Tibial artery (tissue), 4 donors: ENCODE results near the gene MEX3D.

Source experiments
- DNase-seq, 2 donors: peaks; one replicate each; pipeline ENCODE4 v3.0.0-alpha.2; 2019
- H3K27ac ChIP-seq, 2 donors: fragments of 200-600 bp; sonication (generic) in 1 of 2; 1 replicate in 1 of 2; 2 replicates in 1 of 2; pipeline ENCODE4 v1.5.1; 2018 to 2019; ENCODE audit warnings: mild to moderate bottlenecking in 1 of 2
- H3K27me3 ChIP-seq, 2 donors: fragments of 200-600 bp; sonication (generic) in 1 of 2; one replicate each; pipeline versions ENCODE4 v1.5.1 to v1.6.0; 2016 to 2019
- H3K36me3 ChIP-seq, 3 donors: fragments of 200-600 bp; sonication (generic) in 2 of 3; one replicate each; pipeline ENCODE4 v1.5.1; 2016 to 2019; ENCODE audit warnings: mild to moderate bottlenecking in 2 of 3
- H3K4me1 ChIP-seq, 4 donors: fragments of 200-600 bp; sonication (generic) in 2 of 4; 1 replicate in 3 of 4; 2 replicates in 1 of 4; pipeline ENCODE4 v1.5.1; 2016 to 2019
- H3K4me3 ChIP-seq, 2 donors: fragments of 200-600 bp; sonication (generic) in 1 of 2; 1 replicate in 1 of 2; 2 replicates in 1 of 2; pipeline ENCODE4 v1.5.1; 2018 to 2019; ENCODE audit warnings: mild to moderate bottlenecking in 2 of 2
- H3K9me3 ChIP-seq, 3 donors: fragments of 200-600 bp; sonication (generic) in 1 of 3; one replicate each; pipeline ENCODE4 v1.5.1; 2016 to 2019
- CTCF ChIP-seq, 2 experiments: fragments of 200-600 bp in 1 of 2; fragments of 450-650 bp in 1 of 2; IDR thresholded peaks; one replicate each; pipeline ENCODE4 v1.5.1; 2017 to 2019; ENCODE audit warnings: antibody characterized with exemption in 2 of 2, mild to moderate bottlenecking in 1 of 2, moderate library complexity in 1 of 2
- intact Hi-C: fragments of 100-400 bp; cut with DNase I; formaldehyde crosslinking; loops from one replicate; pipeline ENCODE4 v1.15.0; 2023; ENCODE audit warnings: low total_unique reads

Gene MEX3D

DNA sequence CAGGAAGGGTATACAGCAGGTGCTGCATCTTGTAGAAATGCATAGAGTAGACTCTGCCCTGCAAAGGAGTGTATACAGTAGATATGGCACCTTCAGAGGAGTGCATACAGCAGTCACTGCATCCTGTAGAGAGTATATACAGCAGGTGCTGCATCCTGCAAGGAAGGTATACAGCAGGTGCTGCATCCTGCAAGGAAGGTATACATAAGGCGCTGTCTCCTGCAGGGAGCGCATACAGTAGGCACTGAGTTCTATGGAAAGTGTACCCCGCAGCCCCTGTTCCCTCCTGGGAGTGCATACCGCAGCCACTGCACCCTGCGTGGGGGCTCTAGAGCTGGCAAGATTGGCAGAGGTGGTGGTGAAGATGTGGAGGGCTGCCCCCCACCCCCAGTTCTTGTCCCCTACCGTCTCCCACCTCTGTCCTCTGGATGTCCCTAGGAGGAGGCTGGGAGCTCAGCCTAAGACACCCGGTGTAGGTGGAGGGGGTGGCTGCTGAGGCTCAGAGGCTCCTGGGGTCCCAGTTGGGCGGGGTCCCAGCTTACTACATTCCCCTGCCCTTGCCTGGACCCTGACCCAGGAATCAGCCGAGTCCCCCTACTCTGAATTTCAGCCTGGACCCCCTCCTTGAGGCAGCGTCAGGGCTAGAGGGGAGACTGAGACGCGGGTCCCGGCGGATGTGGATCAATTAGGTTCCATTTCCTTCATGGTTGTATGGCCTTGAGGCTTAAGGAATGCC lies 53.0 kb downstream of the MEX3D start:
- Histone ChIP-seq H3K4me1 (peaks cover 0 to 27% (median 11%) of the 10 kb centered on the region in 4 donors), H3K36me3 (no peaks in the 10 kb centered on the region), H3K27me3 (peaks cover 0 to 76% of the 10 kb centered on the region in 2 donors), H3K4me3 (no peak overlapping the region), H3K27ac (no peak overlapping the region), H3K9me3 (no peaks in the 10 kb centered on the region)
- no peak for TF ChIP-seq CTCF (IDR thresholded peaks at IDR 0.05)
- no peak for DNase-seq
- intact Hi-C loops, result no loop called here

- no peak for DNase-seq
- Histone ChIP-seq H3K36me3 (no peaks in the 10 kb centered on the region), H3K4me1 (peaks cover 0 to 27% (median 11%) of the 10 kb centered on the region in 4 donors), H3K9me3 (no peaks in the 10 kb centered on the region), H3K27me3 (peaks cover 0 to 71% of the 10 kb centered on the region in 2 donors), H3K4me3 (no peak overlapping the region), H3K27ac (no peak overlapping the region)
- no peak for TF ChIP-seq CTCF (IDR thresholded peaks at IDR 0.05)
- intact Hi-C loops, result no loop called here
Observed at GRCh38 chr19:1514295-1514661, 53.8 kb downstream of the MEX3D start.

DNA sequence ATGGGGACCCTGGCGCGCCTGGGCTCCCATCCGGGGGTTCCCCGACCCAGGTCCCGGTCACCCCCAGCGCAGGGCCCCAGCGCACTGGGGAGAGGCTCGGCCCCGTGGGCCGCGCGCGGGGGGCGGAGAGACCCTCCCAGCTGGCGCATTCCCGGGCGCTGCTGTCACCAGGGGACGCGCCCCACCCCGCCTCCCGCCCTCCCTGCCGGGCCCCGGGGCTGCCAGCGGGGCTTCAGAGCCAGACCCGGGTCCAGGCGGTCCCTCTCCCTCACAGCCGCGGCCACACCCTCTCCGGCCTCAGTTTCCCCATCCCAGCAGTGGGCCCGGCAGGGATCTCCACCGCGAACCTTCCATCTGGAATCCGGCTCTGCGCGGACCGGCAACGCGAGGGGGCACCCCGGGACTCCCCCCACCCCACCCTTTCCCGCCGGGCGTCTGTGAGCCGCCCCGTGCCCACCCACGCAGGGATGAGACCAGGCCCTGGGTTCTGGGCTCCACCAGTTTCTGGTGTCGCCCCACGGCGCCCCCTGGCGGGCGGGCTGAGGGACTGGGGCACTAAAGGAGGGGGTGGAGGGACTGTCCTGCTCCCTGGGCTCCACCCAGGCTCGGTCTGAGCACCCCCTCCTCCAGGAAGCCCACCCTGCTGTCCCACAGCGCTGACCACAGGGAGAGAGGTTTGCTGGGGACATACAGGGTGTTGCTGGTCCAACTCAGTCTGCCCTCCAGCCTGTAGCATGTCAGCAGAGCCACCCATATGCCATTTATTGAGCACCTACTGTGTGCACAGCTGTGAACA lies 54.4 kb downstream of the MEX3D start:
- Histone ChIP-seq H3K4me1 (peaks cover 0 to 27% (median 11%) of the 10 kb centered on the region in 4 donors), H3K9me3 (peaks cover 0 to 2% (median 0%) of the 10 kb centered on the region in 3 donors), H3K27ac (peak overlapping the region; percentile 15 to 51), H3K27me3 (peaks cover 0 to 67% of the 10 kb centered on the region in 2 donors), H3K36me3 (no peaks in the 10 kb centered on the region), H3K4me3 (peak overlapping the region; percentile 44 to 59)
- no peak for DNase-seq
- peak; percentile 30 to 48 for TF ChIP-seq CTCF (IDR thresholded peaks at IDR 0.05)
- intact Hi-C loops, result no loop called here

GRCh38 chr19:1512671-1513498 lies 55.2 kb downstream of the MEX3D start, which contains the start of gene ADAMTSL5:
Gene ADAMTSL5 (minus strand): TSS chr19:1513019. CDS start chr19:1510943, 2,076 bp downstream.
- H3K4me3 ChIP-seq, result peak within 1 kb of the TSS; percentile 44 to 59
- DNase-seq, result no peak
- H3K27ac ChIP-seq, result peak within 1 kb of the TSS; percentile 15 to 51
- peaks cover 0 to 8% (median 0%) of the 10 kb centered on the region in 3 donors for H3K9me3 ChIP-seq
- TF ChIP-seq CTCF (IDR thresholded peaks at IDR 0.05), result no peak
- H3K36me3 ChIP-seq, result no peaks in the 10 kb centered on the region
- H3K27me3 ChIP-seq, result peaks cover 0 to 61% of the 10 kb centered on the region in 2 donors
- intact Hi-C loops, result no loop called here
- peaks cover 0 to 33% (median 15%) of the 10 kb centered on the region in 4 donors for H3K4me1 ChIP-seq
